Measurements from ENCODE around the gene MKX. TPM values are rescaled to one million over a fixed set of nuclear protein-coding genes. Genes with fewer than 3 reads are reported as not detected.

MKX gene
- total RNA-seq, 1 donor from 2014 or later = not detected

DNA sequence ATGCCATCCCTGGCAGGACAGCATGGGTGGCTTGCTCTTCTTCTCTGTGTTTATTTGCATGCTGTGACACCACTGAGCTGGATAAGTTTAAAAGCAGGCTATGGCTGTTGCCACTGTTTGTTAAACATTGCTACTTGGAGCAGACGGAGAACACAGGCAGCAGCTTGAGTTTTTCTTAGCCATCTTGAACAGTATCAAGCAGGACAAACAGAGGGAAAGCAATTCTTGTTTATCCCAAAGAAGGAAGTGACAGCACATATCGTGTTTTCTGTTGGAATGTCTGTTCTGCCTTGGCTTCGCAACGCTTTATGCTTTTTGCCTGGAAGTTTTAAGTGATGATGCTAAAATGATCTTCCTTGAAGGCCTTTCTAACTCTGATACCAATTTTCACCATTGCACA is 73.8 kb downstream of the MKX start:
- no peak overlapping the region for H3K27ac Mint-ChIP-seq
- peaks cover 4% of the 10 kb centered on the region for H3K4me1 Mint-ChIP-seq
- peaks cover under 1% of the 10 kb centered on the region for H3K9me3 Mint-ChIP-seq
- DNase-seq (ENCODE audit: low spot score in 2 of 2, unreplicated experiment in 2 of 2) = no peak
- H3K36me3 Mint-ChIP-seq = no peaks in the 10 kb centered on the region
- H3K27me3 Mint-ChIP-seq (ENCODE audit: low read depth) = no peaks in the 10 kb centered on the region
- H3K4me3 Mint-ChIP-seq = no peak overlapping the region
- TF ChIP-seq, protein P1, sequence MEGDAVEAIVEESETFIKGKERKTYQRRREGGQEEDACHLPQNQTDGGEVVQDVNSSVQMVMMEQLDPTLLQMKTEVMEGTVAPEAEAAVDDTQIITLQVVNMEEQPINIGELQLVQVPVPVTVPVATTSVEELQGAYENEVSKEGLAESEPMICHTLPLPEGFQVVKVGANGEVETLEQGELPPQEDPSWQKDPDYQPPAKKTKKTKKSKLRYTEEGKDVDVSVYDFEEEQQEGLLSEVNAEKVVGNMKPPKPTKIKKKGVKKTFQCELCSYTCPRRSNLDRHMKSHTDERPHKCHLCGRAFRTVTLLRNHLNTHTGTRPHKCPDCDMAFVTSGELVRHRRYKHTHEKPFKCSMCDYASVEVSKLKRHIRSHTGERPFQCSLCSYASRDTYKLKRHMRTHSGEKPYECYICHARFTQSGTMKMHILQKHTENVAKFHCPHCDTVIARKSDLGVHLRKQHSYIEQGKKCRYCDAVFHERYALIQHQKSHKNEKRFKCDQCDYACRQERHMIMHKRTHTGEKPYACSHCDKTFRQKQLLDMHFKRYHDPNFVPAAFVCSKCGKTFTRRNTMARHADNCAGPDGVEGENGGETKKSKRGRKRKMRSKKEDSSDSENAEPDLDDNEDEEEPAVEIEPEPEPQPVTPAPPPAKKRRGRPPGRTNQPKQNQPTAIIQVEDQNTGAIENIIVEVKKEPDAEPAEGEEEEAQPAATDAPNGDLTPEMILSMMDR (IDR thresholded peaks at IDR 0.05; ENCODE audit: unreplicated experiment) = no peak

DNA sequence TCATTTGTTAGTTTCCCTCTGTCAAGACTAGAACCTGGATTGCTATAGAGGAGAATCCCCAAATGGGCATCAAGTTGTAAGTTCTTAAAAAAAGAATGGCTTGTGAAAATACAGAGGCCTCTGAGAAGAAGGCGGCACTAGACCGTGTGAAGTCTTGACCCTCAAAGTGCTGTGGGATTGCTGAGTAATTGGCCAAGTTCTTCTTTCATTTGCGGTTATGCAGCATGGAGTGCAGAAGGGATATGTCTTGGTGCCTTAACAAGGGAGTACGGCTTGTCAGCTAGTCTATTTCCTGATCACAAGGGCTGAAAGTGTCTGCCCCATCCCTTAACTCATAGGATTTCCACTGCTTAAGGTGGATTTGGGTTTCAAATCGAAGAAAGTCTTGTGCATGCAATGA is 81.2 kb downstream of the MKX start:
- no peaks in the 10 kb centered on the region for H3K36me3 Mint-ChIP-seq
- no peak for DNase-seq (ENCODE audit: low spot score in 2 of 2, unreplicated experiment in 2 of 2)
- peaks cover 14% of the 10 kb centered on the region for H3K27me3 Mint-ChIP-seq (ENCODE audit: low read depth)
- H3K27ac Mint-ChIP-seq = no peak overlapping the region
- H3K9me3 Mint-ChIP-seq = peaks cover 4% of the 10 kb centered on the region
- TF ChIP-seq, protein P1 (IDR thresholded peaks at IDR 0.05; ENCODE audit: unreplicated experiment) = no peak
- H3K4me3 Mint-ChIP-seq = no peak overlapping the region
- no peaks in the 10 kb centered on the region for H3K4me1 Mint-ChIP-seq

DNA sequence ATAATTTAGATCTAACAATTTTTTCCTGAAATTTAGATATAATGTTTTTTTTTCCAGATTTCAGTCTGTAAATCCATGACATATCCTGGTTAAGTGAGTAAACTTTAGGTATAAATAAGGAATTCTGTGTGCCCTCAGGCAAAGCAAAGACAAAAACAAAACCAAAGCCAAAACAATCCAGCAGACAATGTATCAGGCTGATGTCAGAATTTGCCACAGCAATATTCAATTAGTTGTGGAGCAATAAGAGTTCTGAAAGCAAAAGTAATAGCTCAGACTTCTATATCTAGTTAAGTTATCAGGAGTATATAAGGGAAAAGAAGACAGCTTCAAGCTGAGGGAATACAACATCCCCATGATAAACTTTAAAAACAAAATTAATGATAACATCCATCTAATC is 82.0 kb downstream of the MKX start:
- Mint-ChIP-seq H3K4me3 (no peak overlapping the region), H3K36me3 (no peaks in the 10 kb centered on the region), H3K27me3 (ENCODE audit: low read depth) (peaks cover 14% of the 10 kb centered on the region), H3K27ac (no peak overlapping the region), H3K4me1 (no peaks in the 10 kb centered on the region), H3K9me3 (peaks cover 4% of the 10 kb centered on the region)
- DNase-seq (ENCODE audit: low spot score in 2 of 2, unreplicated experiment in 2 of 2) = no peak
- TF ChIP-seq, protein P1 (IDR thresholded peaks at IDR 0.05; ENCODE audit: unreplicated experiment) = no peak

DNA sequence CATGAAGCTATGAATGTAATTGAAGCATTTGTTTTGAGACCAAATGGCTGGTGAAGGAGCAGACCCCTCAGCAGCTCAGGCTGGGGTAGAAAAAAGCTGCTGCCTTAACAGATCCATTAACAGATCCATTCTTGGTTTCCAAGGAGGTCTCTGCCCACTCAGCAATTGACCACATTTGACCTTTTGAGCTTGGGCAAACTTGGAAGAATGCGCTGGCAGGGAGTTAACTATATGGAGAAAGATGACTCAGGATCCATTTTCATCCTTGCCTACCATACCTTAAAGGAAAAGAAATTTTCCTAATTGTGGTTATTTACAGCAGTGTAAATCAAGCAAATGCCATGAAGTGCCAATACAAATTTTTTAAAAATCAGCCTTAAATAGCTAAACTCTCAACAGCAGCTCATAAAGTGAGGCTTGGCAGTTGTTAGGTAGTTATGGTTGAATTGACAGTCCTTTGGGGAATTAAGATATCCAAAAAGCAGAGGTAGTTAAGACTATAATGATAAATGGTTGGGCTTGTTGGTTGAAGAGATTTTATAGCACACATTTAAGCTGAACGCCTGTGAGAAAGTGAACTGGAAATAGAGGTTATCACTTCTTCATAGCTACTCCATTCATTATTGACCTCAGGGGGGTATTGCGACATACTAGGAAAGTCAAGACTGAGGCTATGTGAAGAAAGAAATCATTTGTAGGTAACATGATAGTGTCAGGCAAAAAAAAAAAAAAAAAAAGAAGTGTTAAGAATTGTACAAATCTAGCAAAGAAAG is 83.9 kb downstream of the MKX start:
- Mint-ChIP-seq H3K27ac (no peak overlapping the region), H3K9me3 (peaks cover 2% of the 10 kb centered on the region), H3K36me3 (no peaks in the 10 kb centered on the region), H3K27me3 (ENCODE audit: low read depth) (peaks cover 14% of the 10 kb centered on the region), H3K4me3 (no peak overlapping the region), H3K4me1 (no peaks in the 10 kb centered on the region)
- DNase-seq (ENCODE audit: low spot score in 2 of 2, unreplicated experiment in 2 of 2) = no peak
- TF ChIP-seq, protein P1 (IDR thresholded peaks at IDR 0.05; ENCODE audit: unreplicated experiment) = no peak

DNA sequence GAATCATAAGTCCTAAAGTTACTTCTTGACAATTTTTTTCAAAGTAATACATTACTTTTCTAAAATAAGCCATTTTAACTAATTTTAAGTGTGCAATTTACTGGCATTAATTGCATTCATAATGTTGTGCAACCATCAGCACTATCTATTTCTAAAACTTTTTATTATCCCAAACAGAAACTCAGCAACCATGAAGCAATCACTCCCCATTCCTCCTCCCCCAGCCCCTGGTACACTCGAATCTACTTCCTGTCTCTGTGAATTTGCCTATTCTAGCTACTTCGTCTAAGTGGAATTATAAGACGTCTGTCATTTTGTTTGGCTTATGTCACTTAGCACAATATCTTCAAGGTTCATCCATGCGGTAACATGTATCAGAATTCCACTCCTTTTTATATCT is 84.9 kb downstream of the MKX start:
- Mint-ChIP-seq H3K27ac (no peak overlapping the region), H3K4me3 (no peak overlapping the region), H3K4me1 (no peaks in the 10 kb centered on the region), H3K27me3 (ENCODE audit: low read depth) (peaks cover 14% of the 10 kb centered on the region), H3K9me3 (no peaks in the 10 kb centered on the region), H3K36me3 (no peaks in the 10 kb centered on the region)
- TF ChIP-seq, protein P1 (IDR thresholded peaks at IDR 0.05; ENCODE audit: unreplicated experiment) = no peak
- DNase-seq (ENCODE audit: low spot score in 2 of 2, unreplicated experiment in 2 of 2) = no peak

All from mesothelial cell of epicardium (in vitro differentiated cells).